GM19238 (cell line): ENCODE data around the gene ZNF43.
"Not testable (repeated sequence)": the region's sequence is repeated elsewhere in the genome, so short reads cannot be mapped to it uniquely, and the experiment has no call there.

Source experiments
- DNase-seq: peaks from one replicate; pipeline ENCODE4 v3.0.0; 2011; ENCODE audit warnings: low spot score; ENCODE audit not compliant: insufficient read length

ZNF43 gene

GRCh38 chr19:21808400-21809000, 27.5 kb downstream of the ZNF43 start:
- not testable (repeated sequence) for DNase-seq

- DNase-seq, result no peak
Observed at GRCh38 chr19:21789466-21790085, 46.4 kb downstream of the ZNF43 start.

- DNase-seq, result no peak
Observed at GRCh38 chr19:21786936-21787335, 49.0 kb downstream of the ZNF43 start.

- not testable (repeated sequence) for DNase-seq
Observed at GRCh38 chr19:21775792-21776191, 60.2 kb downstream of the ZNF43 start.

GRCh38 chr19:21767065-21767800, 68.7 kb downstream of the ZNF43 start, which contains the start of gene ZNF100:
TSS of gene ZNF100 (minus strand) at chr19:21767579. CDS start at chr19:21767429, 150 bp downstream.
- peak; percentile 61 for DNase-seq

- not testable (repeated sequence) for DNase-seq
Observed at GRCh38 chr19:21766705-21767064, 69.3 kb downstream of the ZNF43 start.

GRCh38 chr19:21765151-21765550, 70.8 kb downstream of the ZNF43 start:
- no peak for DNase-seq

- not testable (repeated sequence) for DNase-seq
Observed at GRCh38 chr19:21761547-21761946, 74.4 kb downstream of the ZNF43 start.

GRCh38 chr19:21758296-21758695, 77.7 kb downstream of the ZNF43 start:
- DNase-seq, result no peak

GRCh38 chr19:21755555-21755954, 80.4 kb downstream of the ZNF43 start:
- DNase-seq, result not testable (repeated sequence)
